H1 (cell line): ENCODE measurements around the gene FAM210A. TPM values are rescaled to one million over a fixed set of nuclear protein-coding genes. Genes with fewer than 3 reads are reported as not detected.

ENCODE experiments used
- CTCF ChIA-PET: fragments of 300-600 bp; sonication (Branson Sonifier 250); formaldehyde crosslinking; loops from one replicate; lab custom pipeline; 2021; ENCODE audit not compliant: partially characterized antibody; lab: Charles Lee
- POLR2A ChIA-PET: fragments of 300-600 bp; sonication (Branson Sonifier 250); formaldehyde crosslinking; loops from one replicate; lab custom pipeline; 2021; ENCODE audit warnings: inconsistent platforms; ENCODE audit not compliant: partially characterized antibody; lab: Charles Lee
- DNase-seq, 2 experiments: peaks; one replicate each; pipeline versions ENCODE4 v3.0.0 to v3.0.0-alpha.2; 2010 to 2022; ENCODE audit warnings: low spot score in 2 of 2, low read depth in 1 of 2, mixed read lengths in 1 of 2
- FAIRE-seq: peaks from 2 replicates; lab custom pipeline; 2011; peaks lifted over from hg19 to GRCh38; lab: Jason Lieb, UNC
- H2AFZ ChIP-seq: 2 replicates; pipeline ENCODE4 v1.8.1; 2012; ENCODE audit warnings: low read length, inconsistent platforms
- H2AK5ac ChIP-seq: 2 replicates; pipeline ENCODE4 v1.6.1; 2013; ENCODE audit warnings: low read depth, low read length
- H2BK120ac ChIP-seq: replicated peaks from 2 replicates; pipeline ENCODE3; 2013; ENCODE audit warnings: low read depth, low read length, inconsistent platforms
- H2BK12ac ChIP-seq: 2 replicates; pipeline ENCODE4 v1.6.1; 2013; ENCODE audit warnings: low read depth, low read length
- H2BK15ac ChIP-seq: 2 replicates; pipeline ENCODE4 v1.6.1; 2013; ENCODE audit warnings: low read length
- H2BK20ac ChIP-seq: 2 replicates; pipeline ENCODE4 v1.6.1; 2013; ENCODE audit warnings: low read length
- H2BK5ac ChIP-seq: 2 replicates; pipeline ENCODE4 v1.6.1; 2013; ENCODE audit warnings: low read depth, low read length
- H3K14ac ChIP-seq: 2 replicates; pipeline ENCODE4 v1.6.1; 2013; ENCODE audit warnings: inconsistent platforms; ENCODE audit not compliant: insufficient read length
- H3K18ac ChIP-seq: 2 replicates; pipeline ENCODE4 v1.6.1; 2013; ENCODE audit warnings: low read length; ENCODE audit errors: extremely low read depth
- H3K23ac ChIP-seq: 2 replicates; pipeline ENCODE4 v1.6.1; 2013; ENCODE audit warnings: inconsistent platforms; ENCODE audit not compliant: insufficient read length
- H3K23me2 ChIP-seq: 2 replicates; pipeline ENCODE4 v1.6.1; 2013; ENCODE audit warnings: low read depth, low read length
- H3K27ac ChIP-seq: 2 replicates; pipeline ENCODE4 v1.6.1; 2011; ENCODE audit warnings: low read depth, low read length, inconsistent platforms
- H3K27me3 ChIP-seq, 4 experiments: replicated peaks in 1 of 4; 1 replicate in 1 of 4; 2 replicates in 3 of 4; pipeline versions ENCODE4 v1.6.1 to v1.8.1; 2011 to 2013; ENCODE audit warnings: low read length in 3 of 4, mild to moderate bottlenecking in 3 of 4, inconsistent platforms in 2 of 4, mixed read lengths in 2 of 4, moderate library complexity in 1 of 4; ENCODE audit not compliant: control insufficient read depth in 3 of 4, insufficient read depth in 3 of 4; ENCODE audit errors: extremely low read depth in 1 of 4
- H3K36me3 ChIP-seq, 4 experiments: 2 replicates each; pipeline versions ENCODE4 v1.6.1 to v1.8.1; 2011 to 2013; ENCODE audit warnings: mild to moderate bottlenecking in 4 of 4, low read length in 3 of 4, moderate library complexity in 2 of 4, control low read depth in 1 of 4, inconsistent platforms in 1 of 4; ENCODE audit not compliant: insufficient read depth in 4 of 4, control insufficient read depth in 2 of 4
- H3K4ac ChIP-seq: replicated peaks from 2 replicates; pipeline ENCODE3; 2013; ENCODE audit warnings: low read length, low read depth, mixed read lengths, inconsistent platforms; ENCODE audit not compliant: insufficient read length
- H3K4me1 ChIP-seq, 4 experiments: replicated peaks in 1 of 4; 1 replicate in 1 of 4; 2 replicates in 3 of 4; pipeline versions ENCODE4 v1.6.1 to v1.8.1; 2011 to 2013; ENCODE audit warnings: low read length in 3 of 4, inconsistent platforms in 2 of 4, mixed read lengths in 1 of 4; ENCODE audit not compliant: insufficient read depth in 4 of 4, control insufficient read depth in 3 of 4
- H3K4me2 ChIP-seq, 2 experiments: 2 replicates each; pipeline versions ENCODE4 v1.6.1 to v1.8.1; 2011 to 2013; ENCODE audit warnings: low read depth in 2 of 2, low read length in 2 of 2, control low read depth in 1 of 2, inconsistent platforms in 1 of 2, mild to moderate bottlenecking in 1 of 2; ENCODE audit not compliant: insufficient read depth in 1 of 2
- H3K4me3 ChIP-seq, 4 experiments: fragments of 200-600, 300-600 bp in 1 of 4; sonication (generic), shearing (Covaris generic), sonication (Bioruptor Twin) in 1 of 4; 2 replicates each; pipeline versions ENCODE4 v1.5.1 to v1.8.1; 2011 to 2016; ENCODE audit warnings: low read length in 4 of 4, low read depth in 3 of 4, control low read depth in 2 of 4, inconsistent platforms in 2 of 4, mild to moderate bottlenecking in 2 of 4, mixed read lengths in 1 of 4, moderate library complexity in 1 of 4; ENCODE audit not compliant: insufficient read depth in 2 of 4; ENCODE audit errors: extremely low read depth in 1 of 4
- H3K56ac ChIP-seq: replicated peaks from 2 replicates; pipeline ENCODE3; 2013; ENCODE audit warnings: low read depth, mild to moderate bottlenecking, mixed read lengths, low read length, inconsistent platforms; ENCODE audit not compliant: insufficient read length
- H3K79me1 ChIP-seq: 2 replicates; pipeline ENCODE4 v1.6.1; 2013; ENCODE audit warnings: low read depth, low read length, control low read depth
- H3K79me2 ChIP-seq, 2 experiments: 2 replicates each; pipeline versions ENCODE4 v1.6.1 to v1.8.1; 2012 to 2013; ENCODE audit warnings: low read length in 2 of 2, mild to moderate bottlenecking in 2 of 2, inconsistent platforms in 1 of 2; ENCODE audit not compliant: insufficient read depth in 2 of 2, control insufficient read depth in 1 of 2
- H3K9ac ChIP-seq, 4 experiments: replicated peaks in 1 of 4; 1 replicate in 1 of 4; 2 replicates in 3 of 4; pipeline versions ENCODE4 v1.6.1 to v1.8.1; 2011 to 2013; ENCODE audit warnings: low read depth in 3 of 4, low read length in 3 of 4, control low read depth in 2 of 4, mild to moderate bottlenecking in 2 of 4, moderate library complexity in 2 of 4, inconsistent platforms in 1 of 4; ENCODE audit errors: extremely low read depth in 1 of 4
- H3K9me3 ChIP-seq, 2 experiments: 2 replicates each; pipeline versions ENCODE4 v1.6.1 to v1.8.1; 2012 to 2013; ENCODE audit warnings: mild to moderate bottlenecking in 2 of 2, moderate library complexity in 2 of 2, control low read depth in 1 of 2, inconsistent platforms in 1 of 2, low read depth in 1 of 2, low read length in 1 of 2, mixed read lengths in 1 of 2; ENCODE audit not compliant: insufficient read depth in 2 of 2
- H4K20me1 ChIP-seq, 2 experiments: replicated peaks in 1 of 2; 2 replicates each; pipeline versions ENCODE3 to v1.8.1; 2011 to 2013; ENCODE audit warnings: inconsistent platforms in 2 of 2, low read length in 2 of 2, mild to moderate bottlenecking in 1 of 2; ENCODE audit not compliant: insufficient read depth in 2 of 2, control insufficient read depth in 1 of 2
- H4K5ac ChIP-seq: 2 replicates; pipeline ENCODE4 v1.6.1; 2013; ENCODE audit warnings: low read length, low read depth, mixed read lengths, inconsistent platforms; ENCODE audit not compliant: insufficient read length
- H4K8ac ChIP-seq: 2 replicates; pipeline ENCODE4 v1.8.0; 2013; ENCODE audit warnings: mild to moderate bottlenecking, moderate library complexity, low read length, inconsistent platforms; ENCODE audit not compliant: insufficient read depth; ENCODE audit errors: extremely low read depth
- H4K91ac ChIP-seq: replicated peaks from 2 replicates; pipeline ENCODE3; 2013; ENCODE audit warnings: low read length, mixed read lengths, inconsistent platforms; ENCODE audit not compliant: insufficient read length
- ATF2 ChIP-seq: IDR thresholded peaks from 2 replicates; pipeline ENCODE4 v1.6.1; 2012; ENCODE audit warnings: low read length, inconsistent platforms
- BCL11A ChIP-seq, 2 experiments: IDR thresholded peaks; one replicate each; pipeline ENCODE4 v1.6.1; 2011; ENCODE audit warnings: low read depth in 2 of 2, low read length in 2 of 2, mild to moderate bottlenecking in 2 of 2
- E2F6 ChIP-seq: IDR thresholded peaks from 2 replicates; pipeline ENCODE4 v1.6.1; 2012; ENCODE audit warnings: inconsistent platforms
- KDM4A ChIP-seq: IDR thresholded peaks from one replicate; pipeline ENCODE4 v1.7.1; 2012; ENCODE audit warnings: low read depth, mild to moderate bottlenecking, moderate library complexity, low read length, inconsistent platforms; ENCODE audit not compliant: severe bottlenecking
- KDM5A ChIP-seq: fragments of 200-600 bp; IDR thresholded peaks from 2 replicates; pipeline ENCODE4 v1.7.1; 2012; ENCODE audit warnings: mild to moderate bottlenecking, low read length, inconsistent platforms, mixed read lengths
- MAFK ChIP-seq: IDR thresholded peaks from 2 replicates; pipeline ENCODE4 v1.6.1; 2012; ENCODE audit warnings: low read depth, mild to moderate bottlenecking, improper control_type of control experiment, low read length
- PHF8 ChIP-seq: fragments of 200-600 bp; sonication (generic); conservative IDR thresholded peaks from 2 replicates; pipeline ENCODE4 v1.7.1; 2012; ENCODE audit warnings: low read depth, mild to moderate bottlenecking, inconsistent platforms, low read length, moderate library complexity
- SRF ChIP-seq: IDR thresholded peaks from 2 replicates; pipeline ENCODE4 v1.6.1; 2011; ENCODE audit warnings: mild to moderate bottlenecking, low read depth, low read length, moderate library complexity
- YY1 ChIP-seq: IDR thresholded peaks from 2 replicates; pipeline ENCODE4 v1.6.1; 2011; ENCODE audit warnings: low read depth, mild to moderate bottlenecking, low read length
- WGBS, 2 experiments: shearing (Covaris generic) in 1 of 2; methylation state at CpG; one replicate each; pipeline versions ENCODE4 v1.1.6 to v1.1.7; 2013 to 2015; ENCODE audit warnings: low lambda C conversion rate in 2 of 2, mixed read lengths in 2 of 2, inconsistent platforms in 1 of 2, low coverage in 1 of 2, missing lambda C conversion rate in 1 of 2; ENCODE audit not compliant: insufficient replicate concordance in 2 of 2, insufficient coverage in 1 of 2, insufficient read length in 1 of 2; ENCODE audit errors: extremely low coverage in 1 of 2, missing lambda C conversion rate in 1 of 2; 5-methylcytosine and 5-hydroxymethylcytosine counted together
- polyA plus RNA-seq, 7 experiments: library from polyadenylated mRNA; depleted of rRNA in 3 of 7; stranded (reverse) in 5 of 7; unstranded in 2 of 7; fragments of >200 nt in 5 of 7; fragments of 200-250 nt in 2 of 7; gene quantifications; 1 replicate in 5 of 7; 2 replicates in 1 of 7; 4 replicates in 1 of 7; pipeline versions ENCODE4 v1.2.1 to v1.2.3, GENCODE V29; 2011 to 2013; ENCODE audit warnings: missing spikeins in 2 of 7, mixed read lengths in 2 of 7
- total RNA-seq: library from RNA; stranded (reverse); fragmentation: NEBNext Ultra II Directional; extraction: Animal tissue kit (Norgen Biotek cat#: 25700); gene quantifications from 2 replicates; pipeline ENCODE4 v1.2.1, GENCODE V29; 2021
- TF ChIP-seq, protein P1 (sequence below): IDR thresholded peaks from 2 replicates; pipeline ENCODE4 v1.6.1; 2011; ENCODE audit warnings: low read depth, mild to moderate bottlenecking, low read length; ENCODE audit not compliant: insufficient read depth

The FAM210A gene
- total and polyA plus RNA-seq, 2 of the 8 experiments (the other 6 are each of a cell fraction or from before 2014, with no cell fraction given), result 8.2 to 25.4 TPM

DNA sequence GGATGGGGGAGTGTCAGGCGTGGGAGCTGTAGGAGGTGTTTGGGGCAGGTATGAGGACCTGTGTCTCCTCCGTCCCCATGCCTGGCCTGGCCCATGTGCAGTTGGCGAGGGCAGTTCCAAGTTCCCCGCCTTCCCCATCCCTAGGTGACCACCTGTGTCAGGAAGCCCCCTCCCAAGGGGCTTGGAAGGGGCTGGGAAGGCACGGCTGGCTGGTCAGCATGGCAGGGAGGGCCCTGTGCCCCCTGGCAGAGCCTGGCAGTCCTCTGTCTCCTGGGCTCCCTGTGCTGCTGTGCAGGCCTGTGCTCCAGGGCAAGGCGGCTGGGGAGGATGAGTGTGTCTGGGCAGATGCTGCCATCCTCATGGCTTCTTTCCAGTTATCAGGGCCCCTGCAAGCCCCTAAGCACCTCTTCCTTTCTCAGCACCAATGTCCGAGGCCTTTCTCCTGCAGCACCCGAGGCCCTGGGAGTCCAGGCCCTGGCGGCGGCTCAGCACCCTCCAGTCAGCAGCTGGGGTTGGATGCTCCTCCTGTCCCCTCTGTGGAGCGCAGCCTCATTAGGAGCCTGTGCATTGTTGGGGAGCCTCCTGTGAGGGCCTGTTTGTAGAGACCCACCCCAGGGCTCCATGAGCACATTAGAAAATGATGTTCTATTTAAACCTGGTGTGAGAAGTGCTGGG, 101.7 kb downstream of the FAM210A start:
- Histone ChIP-seq H3K23ac (no peak overlapping the region), H3K14ac (no peak overlapping the region), H3K4ac (no peak overlapping the region), H3K9ac (no peak overlapping the region), H2AFZ (no peak overlapping the region; the same call in 1 of the 2 replicates), H2AK5ac (no peak overlapping the region), H3K27me3 (no peaks in the 10 kb centered on the region), H3K79me1 (no peaks in the 10 kb centered on the region; the same call in 1 of the 2 replicates), H3K27ac (no peak overlapping the region), H3K23me2 (no peaks in the 10 kb centered on the region), H2BK120ac (no peak overlapping the region), H3K18ac (no peak overlapping the region), H2BK12ac (no peak overlapping the region), H3K9me3 (no peaks in the 10 kb centered on the region), H3K4me1 (peaks cover 0 to under 1% (median under 1%) of the 10 kb centered on the region in 4 experiments; a peak in 3 of 7 replicates), H4K5ac (no peak overlapping the region), H3K56ac (no peak overlapping the region), H3K36me3 (no peaks in the 10 kb centered on the region), H2BK15ac (no peak overlapping the region), H4K8ac (no peak overlapping the region), H2BK20ac (no peak overlapping the region), H4K20me1 (no peaks in the 10 kb centered on the region), H3K79me2 (no peaks in the 10 kb centered on the region), H2BK5ac (no peak overlapping the region), H3K4me2 (no peak overlapping the region), H4K91ac (no peak overlapping the region), H3K4me3 (no peak overlapping the region)
- WGBS, 2 experiments, result 89% methylated on average over 11 of the region's 11 CpGs; no CpG with 5 or more reads in 1 of the 2 experiments
- ChIA-PET POLR2A (no interaction called here), CTCF (interaction anchor here (1.9 kb wide), 1 partner anchor 67 kb away, joined by 10 read pairs; no protein-coding TSS in a partner anchor)
- DNase-seq (no peak), FAIRE-seq (no peak)
- TF ChIP-seq ATF2 (no peak), PHF8 (no peak), E2F6 (no peak), SRF (no peak), KDM4A (no peak), KDM5A (no peak), YY1 (no peak), BCL11A (IDR thresholded peaks at IDR 0.05; ENCODE audit: low read depth in 2 of 2, low read length in 2 of 2) (no peak), MAFK (no peak)
- TF ChIP-seq, protein P1, sequence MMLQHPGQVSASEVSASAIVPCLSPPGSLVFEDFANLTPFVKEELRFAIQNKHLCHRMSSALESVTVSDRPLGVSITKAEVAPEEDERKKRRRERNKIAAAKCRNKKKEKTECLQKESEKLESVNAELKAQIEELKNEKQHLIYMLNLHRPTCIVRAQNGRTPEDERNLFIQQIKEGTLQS, result no peak
